Stimulated activated CD8-positive, alpha-beta memory T cell treated with anti-CD3 and anti-CD28 coated beads, Interleukin-4, amount 100 ng/mL, for 1 hour (primary cell): ENCODE measurements around the gene CCDC88C.
"Not testable (repeated sequence)": the region's sequence is repeated elsewhere in the genome, so short reads cannot be mapped to it uniquely, and the experiment has no call there.

Experiments used
- DNase-seq, 2 donors: peaks; one replicate each; pipeline ENCODE4 v3.0.0-alpha.2; 2020; ENCODE audit warnings: low read depth in 2 of 2, low spot score in 1 of 2

The CCDC88C gene

DNA sequence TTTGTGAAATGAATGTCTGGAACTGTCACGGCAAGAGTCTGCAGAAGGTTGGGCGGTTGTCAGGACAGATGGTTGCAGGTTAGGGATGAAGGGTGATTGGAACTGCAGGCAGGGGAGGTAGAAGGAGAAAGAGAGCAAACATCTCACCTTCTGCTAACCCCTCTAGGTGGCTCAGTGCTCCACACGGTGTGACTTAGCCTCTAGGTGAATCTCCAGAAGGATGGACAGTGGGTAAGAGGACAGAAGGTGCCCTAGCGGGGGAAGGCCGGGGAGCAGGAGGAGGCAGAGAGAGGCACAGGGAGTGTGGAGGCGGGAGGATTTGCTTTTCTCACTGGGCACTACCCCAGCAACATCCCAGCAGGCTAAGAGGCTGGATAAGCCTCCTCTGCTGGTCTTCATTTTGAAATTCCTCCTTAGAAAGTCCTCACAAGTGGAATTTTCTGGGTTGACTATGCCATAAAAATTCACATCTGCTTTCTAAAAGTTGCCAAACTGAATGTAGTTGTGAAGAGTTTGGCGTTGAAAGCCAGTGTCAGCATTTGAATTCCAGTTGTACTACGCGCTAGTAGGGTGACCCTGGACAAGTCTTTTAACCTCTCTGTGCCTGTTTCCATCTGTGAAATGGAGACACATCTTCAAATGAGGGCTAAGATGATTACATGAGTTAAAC lies 162.5 kb downstream of the CCDC88C start:
- no peak for DNase-seq

DNA sequence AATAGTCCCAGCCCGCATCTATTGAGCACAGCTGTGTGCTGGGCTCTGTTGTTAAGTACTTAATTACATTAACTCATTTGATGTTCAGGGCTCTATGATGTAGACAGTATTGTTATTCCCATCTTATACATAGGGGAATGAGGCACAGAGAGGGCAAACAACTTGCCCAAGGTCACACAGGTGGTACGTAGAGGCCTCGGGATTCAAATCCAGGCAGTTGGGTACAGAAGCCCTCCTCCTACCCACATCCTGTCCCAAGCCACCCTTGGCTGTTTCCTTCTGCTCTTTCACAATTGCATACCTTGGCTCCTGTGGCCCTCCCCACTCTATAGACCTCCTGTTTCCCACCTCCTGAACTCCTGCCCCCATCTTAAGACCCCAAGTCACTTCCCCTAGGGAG lies 163.2 kb downstream of the CCDC88C start:
- no peak for DNase-seq

- DNase-seq = no peak
Observed at GRCh38 chr14:91253795-91254323, 163.8 kb downstream of the CCDC88C start.

- DNase-seq = no peak
Observed at GRCh38 chr14:91252871-91253794, 164.5 kb downstream of the CCDC88C start.

DNA sequence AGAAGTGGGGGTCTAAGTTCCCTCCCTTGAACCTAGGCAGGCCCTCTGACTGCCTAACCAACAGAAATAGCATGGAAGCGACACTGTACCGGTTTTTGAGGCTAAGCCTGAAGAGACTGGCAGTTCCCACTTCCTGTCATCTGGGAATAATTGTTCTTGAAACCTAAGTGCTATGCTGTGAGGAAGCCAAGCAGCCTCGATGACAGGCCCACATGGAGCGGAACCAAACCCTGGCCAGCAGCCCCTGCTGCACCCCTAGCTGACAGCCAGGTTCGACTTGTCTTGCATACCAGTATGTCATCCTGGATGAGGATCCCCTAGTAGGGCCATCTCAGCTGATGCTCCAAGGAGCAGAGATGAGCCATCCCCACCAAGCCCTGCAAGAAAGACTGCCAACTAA lies 166.7 kb downstream of the CCDC88C start:
- DNase-seq = no peak

GRCh38 chr14:91249841-91250616 lies 167.6 kb downstream of the CCDC88C start:
- no peak for DNase-seq

DNA sequence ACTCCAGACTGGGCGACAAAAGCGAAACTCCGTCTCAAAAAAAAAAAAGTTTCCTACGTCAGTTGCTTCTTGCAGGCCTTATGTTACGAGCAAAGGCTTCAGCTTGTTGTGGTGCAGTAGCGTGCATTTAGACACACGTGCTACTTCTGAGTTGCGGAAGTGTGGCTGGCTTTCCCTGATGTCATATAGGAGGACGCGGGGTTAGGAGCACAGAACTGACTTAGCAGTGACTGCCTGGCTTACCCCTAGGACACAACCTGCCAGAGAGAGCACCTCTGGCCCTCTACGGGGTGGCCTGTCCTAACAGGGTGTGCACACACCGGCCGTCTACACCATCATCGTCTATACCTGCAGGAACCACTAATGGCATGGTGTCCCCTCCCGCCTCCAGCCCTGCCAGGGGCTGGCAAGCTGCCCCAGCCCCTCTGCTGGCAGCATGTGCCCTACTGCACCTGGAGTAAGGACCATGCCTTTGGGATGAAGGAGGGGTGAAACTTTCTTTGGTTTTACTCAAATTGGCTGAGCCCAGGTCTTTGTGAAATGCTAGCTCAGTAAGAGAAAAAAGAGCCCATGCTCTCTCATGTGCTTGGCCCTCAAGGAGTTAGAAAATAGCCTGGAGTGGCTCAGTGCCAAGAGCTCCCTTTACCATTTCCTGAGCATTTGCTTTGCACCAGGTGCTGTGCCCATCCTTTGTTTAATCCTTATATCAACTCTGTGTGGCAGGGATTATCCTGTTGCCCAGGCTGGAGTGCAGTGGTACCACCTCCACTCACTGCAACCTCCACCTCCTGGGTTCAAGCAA lies 171.4 kb downstream of the CCDC88C start:
- DNase-seq = no peak

DNA sequence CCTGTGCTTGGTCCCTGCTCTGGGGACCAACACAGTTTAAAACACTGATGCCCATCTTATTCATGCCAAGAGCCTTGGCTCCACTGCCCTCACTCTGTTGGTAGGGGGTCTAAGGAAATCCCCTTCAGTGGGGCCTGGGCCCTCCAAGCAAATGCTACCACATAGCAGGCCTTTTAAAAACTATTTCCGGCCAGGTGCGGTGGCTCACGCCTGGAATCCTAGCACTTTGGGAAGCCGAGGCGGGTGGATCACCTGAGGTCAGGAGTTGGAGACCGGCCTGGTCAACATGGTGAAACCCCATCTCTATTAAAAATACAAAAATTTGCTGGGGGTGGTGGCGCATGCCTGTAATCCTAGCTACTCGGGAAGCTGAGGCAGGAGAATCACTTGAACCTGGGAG lies 172.0 kb downstream of the CCDC88C start:
- DNase-seq = not testable (repeated sequence)

GRCh38 chr14:91245029-91245428 lies 172.6 kb downstream of the CCDC88C start:
- DNase-seq = no peak

DNA sequence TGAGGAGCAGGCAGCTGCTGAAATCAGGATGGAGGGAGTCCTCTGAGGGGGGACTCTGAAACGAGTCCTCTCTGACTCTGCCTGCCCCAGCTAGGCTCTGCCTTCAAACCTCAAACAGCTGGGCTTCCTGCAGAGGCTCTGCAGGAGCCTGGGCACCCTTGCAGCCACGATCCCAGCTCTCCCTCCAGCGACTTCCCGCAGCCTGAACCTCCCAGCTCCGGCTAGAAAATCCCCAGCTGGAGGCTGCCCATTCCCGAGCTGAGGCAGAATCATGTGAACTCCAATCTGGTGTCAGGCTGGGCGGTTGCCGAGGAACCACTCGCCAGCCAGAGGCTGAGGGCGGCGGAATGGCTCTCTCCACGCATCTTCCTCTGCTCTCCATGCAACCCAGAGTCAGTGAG lies 173.1 kb downstream of the CCDC88C start, which contains the start of gene GPR68:
TSS of gene GPR68 (minus strand) at position 204 of the 401 bp plus-strand sequence. CDS start 9,654 bp downstream, outside the sequence.
- DNase-seq = no peak

GRCh38 chr14:91243074-91243471 lies 174.5 kb downstream of the CCDC88C start:
- DNase-seq = no peak

GRCh38 chr14:91242635-91243034 lies 175.0 kb downstream of the CCDC88C start:
- DNase-seq = no peak

GRCh38 chr14:91241863-91242262 lies 175.8 kb downstream of the CCDC88C start:
- no peak for DNase-seq

DNA sequence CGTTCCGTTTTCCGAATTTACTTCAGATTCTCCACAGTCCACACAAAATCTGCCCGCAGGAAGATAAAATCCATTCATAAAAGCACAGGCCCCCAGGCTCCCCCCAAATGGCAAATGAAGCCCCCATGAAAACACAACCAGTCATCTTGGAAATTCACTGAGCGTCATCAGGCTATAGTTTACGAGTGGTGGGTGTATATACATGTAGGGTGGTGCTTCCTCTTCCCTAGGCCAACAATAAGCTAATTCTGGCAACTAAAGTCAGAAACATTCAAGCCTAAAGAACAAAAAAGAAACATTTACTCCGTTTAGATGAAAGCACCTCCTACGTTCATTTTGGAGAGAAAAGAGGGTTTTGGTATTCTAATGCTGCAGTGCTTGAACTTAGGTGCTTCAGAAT lies 179.0 kb downstream of the CCDC88C start:
- DNase-seq = no peak

GRCh38 chr14:91238085-91238484 lies 179.5 kb downstream of the CCDC88C start:
- no peak for DNase-seq

DNA sequence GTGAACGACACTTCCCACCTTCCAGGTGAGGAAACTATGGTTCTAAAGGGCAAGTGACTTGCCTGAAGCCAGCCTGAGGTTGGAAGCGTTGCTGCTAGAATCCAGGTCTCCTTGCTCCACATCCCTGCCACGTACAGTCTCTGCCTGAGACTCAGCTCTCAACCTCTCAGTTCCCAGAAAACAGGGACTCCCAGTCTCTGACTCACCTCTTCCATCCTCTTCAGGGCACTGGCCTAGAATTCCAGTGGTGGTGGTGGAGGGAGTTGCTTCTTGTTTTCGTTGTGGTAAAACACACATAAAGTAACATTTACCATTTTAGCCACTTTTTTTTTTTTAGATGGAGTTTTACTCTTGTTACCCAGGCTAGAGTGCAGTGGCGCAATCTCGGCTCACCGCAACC lies 180.4 kb downstream of the CCDC88C start:
- DNase-seq = no peak

GRCh38 chr14:91235841-91236240 lies 181.8 kb downstream of the CCDC88C start:
- DNase-seq = no peak

GRCh38 chr14:91234791-91235114 lies 182.9 kb downstream of the CCDC88C start:
- no peak for DNase-seq

DNA sequence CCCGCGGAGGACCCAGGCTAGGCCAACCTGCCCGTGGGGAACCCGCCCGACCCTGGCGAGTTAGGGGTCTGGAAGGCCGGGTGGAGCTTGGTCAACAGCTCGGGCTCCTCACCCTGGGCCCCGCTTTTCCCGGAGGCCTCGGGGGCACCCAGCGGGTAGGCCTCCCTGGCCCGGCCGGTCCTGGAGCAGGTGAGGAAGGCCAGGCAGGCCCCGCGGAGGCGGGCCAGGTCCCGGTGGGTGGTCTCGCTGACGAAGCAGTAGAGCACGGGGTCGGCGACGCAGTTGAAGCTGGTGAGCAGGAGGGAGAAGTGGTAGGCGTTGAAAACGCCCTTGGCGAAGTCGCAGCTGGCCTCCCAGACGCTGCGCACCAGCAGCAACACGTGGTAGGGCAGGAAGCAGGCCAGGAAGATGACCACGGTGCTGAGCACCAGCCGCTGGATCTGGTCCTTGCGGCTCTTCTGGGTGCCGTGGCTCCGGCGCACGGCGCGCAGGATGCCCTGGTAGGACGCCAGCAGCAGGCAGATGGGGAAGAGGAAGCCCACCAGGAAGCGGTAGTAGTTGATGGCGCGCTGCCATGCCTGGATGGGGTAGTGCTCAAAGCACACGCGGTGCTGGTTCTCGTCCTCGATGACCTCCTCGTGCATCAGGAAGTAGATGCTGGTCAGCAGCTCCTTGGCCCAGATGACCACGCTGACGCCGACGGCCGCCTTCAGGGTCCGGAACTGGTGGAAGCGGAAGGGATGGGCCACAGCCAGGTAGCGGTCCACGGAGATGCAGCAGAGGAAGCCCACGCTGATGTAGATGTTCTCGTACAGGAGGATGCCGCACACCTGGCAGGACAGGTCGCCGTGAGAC lies 183.5 kb downstream of the CCDC88C start:
- DNase-seq = no peak

- no peak for DNase-seq
Observed at GRCh38 chr14:91232603-91233002, 185.0 kb downstream of the CCDC88C start.
